Suppressor macrophage treated with lipopolysaccharide for 4 hours (primary cell): ENCODE results near the gene GRAP2.

Experiments
- DNase-seq: peaks from one replicate; pipeline ENCODE4 v3.0.0-alpha.2; 2020

Gene GRAP2

DNA sequence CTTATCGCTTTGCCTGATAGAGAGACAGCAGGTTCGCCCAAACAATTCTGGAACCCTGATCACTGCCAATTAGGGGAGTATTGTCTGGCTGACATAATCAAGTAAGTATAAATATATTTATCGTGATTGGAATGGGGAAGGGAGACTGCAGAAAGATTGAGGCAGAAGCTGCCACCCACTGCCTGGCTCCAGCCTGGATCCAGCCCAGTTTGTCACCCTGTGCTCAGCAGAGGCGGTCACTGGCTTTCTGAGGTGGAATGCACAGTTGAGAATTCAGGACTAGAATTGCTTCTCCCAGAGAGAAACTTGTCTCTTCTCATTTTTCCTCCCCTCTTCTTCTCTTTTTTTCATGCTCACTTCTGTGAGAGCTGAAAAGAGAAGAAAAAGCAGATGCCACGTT, 25.9 kb downstream of the GRAP2 start:
- no peak for DNase-seq

- DNase-seq, result no peak
Observed at GRCh38 chr22:39927544-39927943, 26.7 kb downstream of the GRAP2 start.

DNA sequence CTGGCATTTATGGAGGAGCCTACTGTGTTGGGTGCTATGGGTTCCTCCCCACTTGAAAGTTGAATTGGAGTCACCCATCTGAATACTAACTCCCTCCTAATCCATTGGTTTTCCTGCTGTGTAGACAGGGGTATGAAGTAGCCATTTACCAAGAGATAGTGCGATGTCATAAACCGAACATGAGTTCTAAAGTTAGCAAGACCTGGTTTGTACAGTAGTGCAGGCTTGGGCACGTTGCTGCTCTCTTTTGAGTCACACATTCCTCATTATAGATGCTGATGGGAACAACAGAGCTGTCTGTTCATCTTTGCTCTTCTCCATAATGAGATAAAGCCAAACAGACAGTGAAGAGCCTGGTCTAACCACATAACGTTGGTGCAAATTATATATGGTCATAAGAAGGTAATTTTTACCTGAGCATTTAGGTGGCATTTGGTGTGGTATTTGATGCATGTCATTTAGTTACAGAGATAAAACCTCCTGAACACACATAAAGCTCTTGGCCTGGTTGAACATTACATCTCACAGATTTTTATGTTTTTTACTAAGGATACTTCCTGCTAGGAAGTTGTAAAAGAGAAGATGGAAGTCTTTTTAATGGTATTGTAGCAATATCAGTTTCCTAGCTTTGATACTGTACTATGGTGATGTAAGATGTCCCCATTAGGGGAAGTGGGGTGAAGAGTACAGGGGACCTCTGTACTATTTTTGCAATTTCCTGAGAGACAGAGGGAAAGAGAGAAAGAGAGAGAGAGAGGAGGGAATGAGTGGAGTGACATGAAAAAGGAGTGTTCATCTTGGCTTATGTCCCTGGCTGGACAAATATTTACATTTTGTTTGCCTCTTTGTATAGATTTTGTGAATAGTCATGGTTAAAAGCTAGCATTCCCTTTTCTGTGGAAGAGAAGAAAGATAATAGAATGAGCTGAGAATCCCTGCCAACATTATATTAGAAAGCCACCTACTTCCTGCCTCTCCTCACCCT, 27.9 kb downstream of the GRAP2 start:
- no peak for DNase-seq

- DNase-seq, result no peak
Observed at GRCh38 chr22:39931251-39931650, 30.4 kb downstream of the GRAP2 start.

- DNase-seq, result no peak
Observed at GRCh38 chr22:39932166-39932565, 31.3 kb downstream of the GRAP2 start.

DNA sequence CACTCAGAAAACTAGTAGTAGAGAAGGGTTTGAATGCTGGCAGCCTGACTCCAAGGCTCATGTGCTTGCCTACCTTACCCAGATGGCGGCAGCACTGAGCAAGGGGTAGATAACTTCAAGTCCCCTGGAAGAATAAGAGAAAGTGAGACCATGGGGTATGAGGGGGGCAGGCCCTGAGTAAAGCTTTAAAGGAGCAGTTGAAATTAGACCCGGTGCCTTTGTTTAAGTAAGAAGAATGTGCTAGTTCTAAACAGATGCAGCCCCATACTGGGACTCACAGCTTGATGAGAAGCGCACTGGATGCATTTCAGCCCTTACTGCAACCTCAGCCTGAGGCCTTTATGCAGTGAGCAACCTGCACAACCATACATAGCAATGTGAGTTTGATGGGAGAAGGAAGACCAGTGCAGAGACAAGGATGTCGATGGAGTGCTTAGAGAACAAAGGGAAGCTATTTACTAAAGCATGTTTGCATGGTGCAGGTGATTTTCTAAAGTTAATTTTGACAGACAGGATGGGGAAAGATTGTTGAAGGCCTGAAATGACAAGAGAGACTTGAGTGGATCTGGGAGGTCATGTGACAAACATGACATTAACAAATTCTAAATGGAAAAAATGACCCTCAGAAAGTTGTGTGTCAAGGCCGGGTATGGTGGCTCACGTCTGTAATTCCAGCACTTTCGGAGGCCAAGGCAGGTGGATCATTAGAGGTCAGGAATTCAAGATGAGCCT, 32.2 kb downstream of the GRAP2 start:
- peak; percentile 50 for DNase-seq

- no peak for DNase-seq
Observed at GRCh38 chr22:39933741-39934140, 32.9 kb downstream of the GRAP2 start.

DNA sequence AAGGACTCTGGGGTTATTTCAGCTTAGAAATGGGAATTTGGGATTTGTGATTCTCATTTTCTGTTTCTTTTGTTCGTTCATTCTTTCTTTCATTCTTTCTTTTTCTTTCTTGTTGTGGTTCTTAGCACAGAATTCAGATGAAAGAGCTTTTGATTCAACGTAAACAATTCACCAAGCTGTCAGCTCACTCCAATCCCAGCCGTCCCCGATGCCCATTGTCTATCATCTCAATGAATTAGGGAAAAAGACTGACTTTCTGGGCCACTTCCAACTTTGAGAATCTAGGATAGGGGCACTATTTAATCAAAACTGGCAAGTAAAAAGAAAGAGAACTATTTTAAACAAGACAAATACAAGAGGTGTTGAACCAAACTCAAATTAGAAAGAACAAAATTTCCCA, 34.2 kb downstream of the GRAP2 start:
- no peak for DNase-seq

- DNase-seq, result no peak
Observed at GRCh38 chr22:39935612-39936011, 34.7 kb downstream of the GRAP2 start.

GRCh38 chr22:39936523-39937145, 35.8 kb downstream of the GRAP2 start:
- DNase-seq, result no peak

- DNase-seq, result no peak
Observed at GRCh38 chr22:39937906-39938305, 37.0 kb downstream of the GRAP2 start.

GRCh38 chr22:39938509-39939111, 37.7 kb downstream of the GRAP2 start:
- no peak for DNase-seq

DNA sequence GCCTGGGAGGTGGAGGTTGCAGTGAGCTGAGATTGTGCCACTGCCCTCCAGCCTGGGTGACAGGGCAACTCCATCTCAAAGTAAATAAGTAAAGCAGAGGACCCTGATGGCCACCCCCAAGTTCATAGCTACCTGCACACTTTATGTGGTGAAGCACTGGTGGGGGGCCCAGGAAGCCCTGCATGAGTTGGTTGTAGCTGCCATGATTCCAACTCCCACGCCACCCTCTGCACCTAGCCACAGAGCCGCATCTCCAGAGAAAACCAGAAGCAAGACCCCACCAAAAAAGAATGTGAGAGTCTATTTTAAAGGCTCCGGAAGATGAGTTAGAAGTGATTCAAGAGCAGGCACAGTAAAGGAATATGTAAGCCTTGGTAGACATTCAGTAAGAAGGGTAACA, 38.9 kb downstream of the GRAP2 start:
- DNase-seq, result no peak

GRCh38 chr22:39940757-39941305, 39.9 kb downstream of the GRAP2 start:
- DNase-seq, result no peak

DNA sequence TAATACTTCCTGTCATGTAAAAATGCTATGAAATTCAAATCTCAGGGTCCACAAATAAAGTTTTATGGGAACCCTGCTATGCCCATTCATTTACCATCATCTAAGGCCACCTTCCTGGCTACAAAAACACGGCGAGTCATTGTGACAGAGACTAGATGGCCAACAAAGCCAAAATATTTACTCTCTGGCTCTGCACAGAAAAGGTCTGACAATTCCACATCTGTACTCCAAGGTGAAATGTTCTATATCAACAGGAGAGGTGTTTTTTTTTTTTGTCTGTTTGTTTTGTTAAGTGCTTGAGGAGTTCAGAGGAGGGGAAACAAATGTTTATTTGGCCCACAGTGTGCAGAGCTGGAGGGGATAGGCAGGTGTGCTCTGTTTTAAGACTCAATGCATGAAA, 40.7 kb downstream of the GRAP2 start:
- DNase-seq, result no peak

DNA sequence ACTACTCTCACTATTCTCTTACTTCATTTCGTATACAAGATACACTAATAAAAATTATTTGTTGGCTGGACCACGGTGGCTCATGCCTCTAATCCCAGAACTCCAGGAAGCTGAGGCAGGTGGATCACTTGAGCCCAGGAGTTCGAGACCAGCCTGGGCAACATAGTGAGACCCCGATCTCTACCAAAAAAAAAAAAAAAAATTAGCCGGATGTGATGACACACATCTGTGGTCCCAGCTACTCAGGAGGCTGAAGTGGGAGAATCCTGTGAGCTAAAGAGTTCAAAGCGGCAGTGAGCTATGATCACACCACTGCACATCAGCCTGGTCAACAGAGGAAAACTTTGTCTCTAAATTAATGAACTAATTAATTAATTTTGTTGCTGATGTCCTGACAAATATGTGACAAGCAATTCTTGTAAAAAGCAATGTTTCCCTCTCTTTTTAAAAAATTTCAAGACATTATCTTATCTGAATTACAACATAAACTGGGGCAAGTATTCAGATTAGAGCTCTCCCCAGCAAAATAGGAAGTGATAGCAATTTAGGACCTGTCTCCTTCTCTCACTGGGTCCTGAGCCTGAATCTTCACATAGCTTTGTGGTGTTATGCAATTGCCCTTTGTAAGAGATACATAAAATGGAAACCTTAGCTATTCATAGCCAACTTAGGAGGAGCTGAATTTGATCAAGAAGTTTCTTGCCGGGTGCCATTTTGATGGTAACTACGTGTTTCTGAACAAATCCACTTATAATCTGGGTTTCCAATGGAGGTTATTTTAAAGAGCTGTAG, 41.8 kb downstream of the GRAP2 start:
- peak; percentile 34 for DNase-seq

DNA sequence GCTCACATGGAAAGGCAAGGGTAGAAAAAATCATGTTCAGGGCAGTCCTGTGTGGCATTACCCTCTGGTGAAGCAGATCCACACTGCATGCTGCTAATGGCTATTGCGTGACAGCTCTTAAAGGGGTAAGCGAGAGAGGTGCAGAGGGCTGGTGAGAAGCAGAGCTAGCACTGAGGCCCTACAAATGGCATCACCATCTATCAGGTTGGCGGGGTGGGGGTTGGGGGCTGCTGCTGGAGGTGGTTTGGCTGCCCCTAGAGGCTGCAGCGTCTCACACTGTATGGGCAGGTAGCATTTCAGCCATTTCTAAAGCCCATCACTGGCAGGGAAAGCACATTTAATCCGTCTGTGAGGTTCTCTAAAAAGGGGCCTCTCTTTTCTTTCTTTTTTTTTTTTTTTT, 42.5 kb downstream of the GRAP2 start:
- no peak for DNase-seq

GRCh38 chr22:39943953-39944872, 43.3 kb downstream of the GRAP2 start:
- DNase-seq, result no peak

- no peak for DNase-seq
Observed at GRCh38 chr22:39946126-39946502, 45.2 kb downstream of the GRAP2 start.

DNA sequence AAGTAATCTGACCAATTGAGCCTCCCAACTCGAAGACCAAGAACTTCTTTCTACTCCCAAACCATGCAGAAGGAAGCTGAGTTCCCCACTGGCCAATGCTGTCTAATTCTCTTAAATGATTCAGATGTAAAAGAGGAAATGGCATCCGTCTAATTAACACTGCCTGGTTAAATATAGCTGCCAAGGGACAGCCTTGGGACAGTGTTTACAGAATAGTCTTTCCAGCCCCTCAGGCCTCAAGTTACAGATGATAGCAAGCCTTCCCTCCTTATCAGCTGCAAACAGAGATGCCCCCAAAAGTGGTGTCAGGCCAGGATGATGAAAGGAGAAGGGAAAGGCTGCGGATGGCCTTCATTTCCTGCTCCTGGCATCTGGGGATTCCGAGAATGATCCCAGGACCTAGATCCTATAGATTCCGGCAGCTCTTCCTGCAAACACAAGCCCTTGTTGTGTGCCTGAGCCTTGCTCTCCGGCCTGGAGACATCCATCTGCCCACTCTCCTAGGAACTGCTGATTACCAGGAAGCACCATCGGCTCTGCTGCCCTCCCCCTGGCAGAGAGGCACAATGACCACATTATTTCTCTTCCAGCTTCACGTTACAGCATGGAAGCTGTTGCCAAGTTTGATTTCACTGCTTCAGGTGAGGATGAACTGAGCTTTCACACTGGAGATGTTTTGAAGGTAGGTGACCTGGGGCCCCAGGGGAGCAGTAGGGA, 45.8 kb downstream of the GRAP2 start:
- peak; percentile 43 for DNase-seq
